Heart right ventricle (tissue), 16 donors: ENCODE measurements around the gene FAM222B. TPM values are rescaled to one million over a fixed set of nuclear protein-coding genes. Genes with fewer than 3 reads are reported as not detected.

Experiments
- ATAC-seq, 8 donors: fragments of 200-7000 bp; cut with Tn5 transposase; one replicate each; pipeline ENCODE4 v1.9.1; 2020; ENCODE audit warnings: mild to moderate bottlenecking in 8 of 8, moderate library complexity in 8 of 8, moderate number of reproducible peaks in 1 of 8
- DNase-seq, 2 donors: peaks; one replicate each; pipeline ENCODE4 v3.0.0-alpha.2; 2020
- H3K27ac ChIP-seq, 10 donors: fragments of 200-600 bp; sonication (generic) in 2 of 10; one replicate each; pipeline versions ENCODE4 v1.5.0 to v1.8.0; 2020 to 2022; ENCODE audit warnings: mild to moderate bottlenecking in 3 of 10
- H3K27me3 ChIP-seq, 7 donors: fragments of 200-600 bp; one replicate each; pipeline ENCODE4 v1.8.0; 2021 to 2022; ENCODE audit warnings: mild to moderate bottlenecking in 2 of 7
- H3K36me3 ChIP-seq, 9 donors: fragments of 200-600 bp; sonication (generic) in 1 of 9; one replicate each; pipeline versions ENCODE4 v1.5.0 to v1.8.0; 2020 to 2022; ENCODE audit warnings: mild to moderate bottlenecking in 2 of 9
- H3K4me1 ChIP-seq, 9 donors: fragments of 200-600 bp; sonication (generic) in 1 of 9; one replicate each; pipeline versions ENCODE4 v1.5.0 to v1.8.0; 2020 to 2022; ENCODE audit warnings: mild to moderate bottlenecking in 4 of 9
- H3K4me3 ChIP-seq, 10 donors: fragments of 200-600 bp; sonication (generic) in 2 of 10; one replicate each; pipeline versions ENCODE4 v1.5.0 to v1.8.0; 2020 to 2022; ENCODE audit warnings: mild to moderate bottlenecking in 7 of 10, moderate library complexity in 2 of 10
- H3K9me3 ChIP-seq, 11 donors: fragments of 200-600 bp in 10 of 11; sonication (generic) in 2 of 11; one replicate each; pipeline versions ENCODE4 v1.5.0 to v1.8.0; 2013 to 2022; ENCODE audit warnings: mild to moderate bottlenecking in 2 of 11, control low read depth in 1 of 11, moderate library complexity in 1 of 11
- CTCF ChIP-seq, 9 donors: fragments of 200-600 bp; sonication (generic) in 2 of 9; IDR thresholded peaks; one replicate each; pipeline versions ENCODE4 v1.5.0 to v1.8.0; 2021 to 2022; ENCODE audit warnings: antibody characterized with exemption in 9 of 9, mild to moderate bottlenecking in 5 of 9, moderate library complexity in 1 of 9
- WGBS, 2 donors: extraction: QIAGEN DNeasy Blood & Tissue Kit; methylation state at CpG; one replicate each; pipeline ENCODE4 v1.1.7; 2013; ENCODE audit warnings: inconsistent platforms in 1 of 2; 5-methylcytosine and 5-hydroxymethylcytosine counted together
- intact Hi-C, 10 donors: fragments of 100-400 bp; cut with DNase I; formaldehyde crosslinking; loops; one replicate each; pipeline versions ENCODE4 v1.11.1 to v1.14.2; 2022
- polyA plus RNA-seq, 2 donors: library from polyadenylated mRNA; stranded (reverse); fragments of 200-250 nt; gene quantifications; one replicate each; pipeline ENCODE4 v1.2.3, GENCODE V29; 2013
- total RNA-seq, 10 donors: library from RNA; stranded (reverse); fragmentation: NEBNext Ultra II Directional in 3 of 10; extraction: Animal tissue kit (Norgen Biotek cat#: 25700) in 3 of 10; gene quantifications; one replicate each; pipeline versions ENCODE4 v1.2.1 to v1.2.4, GENCODE V29; 2021 to 2023
- donor health status: Arrhythmogenic right ventricular cardiomyopathy.
- donor health status: ischemic (EF 13 %, LVEDD 7.1; RV severe dilation, severe dysfunction).
- donor health status: healthy with polysubstance abuse.
- donor health status: DM: no; HTN: yes; CAD: no.
- donor health status: DM: no; HTN: no; CAD: no.
- donor health status: ischemic (EF 25% LVEDD 6.9; RV normal size, moderate dysfunction).
- donor health status: ischemic (EF 25% LVEDD 5.7; RV mildly dilated, moderate dysfunction).
- donor health status: healthy.
- donor health status: DM: yes; HTN: yes; CAD: no.
- donor health status: Ischemic cardiomyopathy.
- donor health status: ischemic (EF 35%, LVEDD 5.7; RV mildly dilated, moderate dysfunction).
- donor health status: nonischemic (EF 11% LVEDD 7.7; RV severe dilation, severe dysfunction).
- donor health status: DM: yes; HTN: yes; CAD: no.
- donor health status: PGD.
- donor health status: ischemic (EF 29% LVEDD 5.4; RV normal size, mild dysfunction).
- donor health status: nonischemic (EF 23%, LVEDD 6.1; RV moderate dilation, normal function).

FAM222B gene
- total and polyA plus RNA-seq, 12 donors, result 8.7 to 19.4 (median 15.3) TPM

- Histone ChIP-seq H3K27me3 (peaks cover 0 to 5% (median 0%) of the 10 kb centered on the region in 7 donors), H3K27ac (no peak overlapping the region), H3K36me3 (no peaks in the 10 kb centered on the region), H3K4me3 (no peak overlapping the region), H3K4me1 (peaks cover 6 to 52% (median 32%) of the 10 kb centered on the region in 9 donors), H3K9me3 (no peaks in the 10 kb centered on the region)
- no peak for TF ChIP-seq CTCF (IDR thresholded peaks at IDR 0.05)
- ATAC-seq (no peak), DNase-seq (no peak)
- intact Hi-C loops, result no loop called here
- WGBS, 2 donors, result 76 to 80% methylated on average over 19 of the region's 19 CpGs
Measured at GRCh38 chr17:28741358-28742349, 100.9 kb downstream of the FAM222B start.

GRCh38 chr17:28740406-28741357 lies 101.9 kb downstream of the FAM222B start:
- no peak overlapping the region for H3K27ac ChIP-seq
- H3K9me3 ChIP-seq, result no peaks in the 10 kb centered on the region
- H3K4me3 ChIP-seq, result no peak overlapping the region
- DNase-seq, result no peak
- 87 to 89% methylated on average over 10 of the region's 10 CpGs for WGBS, 2 donors
- H3K36me3 ChIP-seq, result no peaks in the 10 kb centered on the region
- H3K4me1 ChIP-seq, result peaks cover 6 to 43% (median 22%) of the 10 kb centered on the region in 9 donors
- no peak for TF ChIP-seq CTCF (IDR thresholded peaks at IDR 0.05)
- intact Hi-C loops, result no loop called here
- no peak for ATAC-seq
- H3K27me3 ChIP-seq, result peaks cover 0 to 5% (median 0%) of the 10 kb centered on the region in 7 donors

DNA sequence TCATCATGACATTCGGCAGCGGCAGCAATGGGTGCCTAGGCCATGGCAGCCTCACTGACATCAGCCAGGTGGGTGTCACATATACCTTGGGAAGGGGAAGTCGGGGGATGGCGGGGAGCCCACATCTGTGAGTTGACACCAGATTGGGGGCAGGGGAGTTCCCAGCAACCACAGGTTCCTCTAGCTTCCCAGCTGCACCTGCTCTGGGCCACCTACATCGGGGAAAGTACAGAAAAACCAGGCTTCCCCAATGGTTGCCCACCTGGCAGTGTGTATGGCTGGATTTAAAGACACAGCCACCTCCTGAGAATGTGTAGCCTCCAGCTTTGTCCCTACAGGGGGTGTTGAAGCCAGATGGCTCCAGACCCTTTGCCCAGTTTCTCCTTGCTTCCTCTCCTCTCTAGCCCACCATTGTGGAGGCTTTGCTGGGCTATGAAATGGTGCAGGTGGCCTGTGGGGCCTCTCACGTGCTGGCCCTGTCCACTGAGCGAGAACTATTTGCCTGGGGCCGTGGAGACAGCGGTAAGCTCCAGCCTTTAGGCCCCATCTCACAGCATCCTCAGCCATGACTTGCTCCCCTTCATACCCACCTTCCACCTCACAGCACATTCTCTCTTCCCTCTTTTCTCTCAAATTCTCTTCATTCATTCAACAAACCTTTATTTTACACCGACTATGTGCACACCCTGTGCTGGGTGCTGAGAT lies 103.8 kb downstream of the FAM222B start:
- Histone ChIP-seq H3K27me3 (no peaks in the 10 kb centered on the region), H3K9me3 (no peaks in the 10 kb centered on the region), H3K4me3 (no peak overlapping the region), H3K27ac (no peak overlapping the region), H3K4me1 (peaks cover 0 to 26% (median 6%) of the 10 kb centered on the region in 9 donors), H3K36me3 (no peaks in the 10 kb centered on the region)
- TF ChIP-seq CTCF (IDR thresholded peaks at IDR 0.05), result no peak
- ATAC-seq (no peak), DNase-seq (no peak)
- intact Hi-C loops, result no loop called here
- 93 to 94% methylated on average over 10 of the region's 10 CpGs for WGBS, 2 donors
